ENCODE results near the gene ARID4B.

Gene ARID4B

GRCh38 chr1:235327559-235328270 is at the start of gene ARID4B:
Gene ARID4B (minus strand): TSS chr1:235328179. CDS start chr1:235326919, 1,260 bp downstream.
- peak in 1 of 2 experiments; percentile 24 for TF ChIP-seq CTCF (IDR thresholded peaks at IDR 0.05)
- no peak for DNase-seq
- H3K27me3 ChIP-seq, result no peaks in the 10 kb centered on the region
- H3K9me3 ChIP-seq, result no peaks in the 10 kb centered on the region
- H3K27ac ChIP-seq, result peak within 1 kb of the TSS; percentile 96
- H3K4me3 ChIP-seq, result peak within 1 kb of the TSS; percentile 77 to 98
- H3K4me1 ChIP-seq, result peaks cover 0 to 71% (median 58%) of the 10 kb centered on the region in 4 donors
- intact Hi-C loops (cut with DNase I; ENCODE audit: low total_unique reads), result loop anchor here (2.0 to 10.0 kb wide), 3 partner anchors 39 to 89 kb away; partner anchors contain the start of gene TBCE
- peaks cover 0 to 7% (median 0%) of the 10 kb centered on the region in 3 donors for H3K36me3 ChIP-seq

- Histone ChIP-seq H3K4me3 (no peak overlapping the region), H3K9me3 (no peaks in the 10 kb centered on the region), H3K27ac (no peak overlapping the region), H3K4me1 (no peaks in the 10 kb centered on the region), H3K36me3 (peaks cover 6 to 30% (median 26%) of the 10 kb centered on the region in 3 donors), H3K27me3 (no peaks in the 10 kb centered on the region)
- DNase-seq, result no peak
- no peak for TF ChIP-seq CTCF (IDR thresholded peaks at IDR 0.05)
- intact Hi-C loops (cut with DNase I; ENCODE audit: low total_unique reads), result no loop called here
These were observed 48.1 kb upstream of the ARID4B start for GRCh38 chr1:235375919-235376605.

DNA sequence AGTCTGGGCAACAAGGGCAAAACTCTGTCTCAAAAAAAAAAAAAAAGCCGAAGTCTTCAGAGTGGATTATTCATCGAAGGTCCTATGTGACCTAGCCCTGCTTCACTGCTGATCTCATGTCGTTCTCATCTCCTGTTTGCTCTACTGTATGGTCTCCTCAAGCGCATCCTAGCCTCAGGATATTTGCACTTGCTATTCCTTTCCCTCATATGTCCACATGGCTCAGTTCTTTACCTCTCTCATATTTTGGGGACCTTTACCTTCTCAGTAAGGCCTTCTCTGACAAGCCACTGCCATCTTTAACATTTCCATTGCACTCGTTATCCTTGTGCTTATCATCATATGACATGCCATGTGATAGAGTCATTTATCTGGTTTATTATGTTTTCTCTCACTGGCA is 41.8 kb upstream of the ARID4B start:
- no peak overlapping the region for H3K27ac ChIP-seq
- intact Hi-C loops (cut with DNase I; ENCODE audit: low total_unique reads), result no loop called here
- TF ChIP-seq CTCF (IDR thresholded peaks at IDR 0.05), result no peak
- no peak for DNase-seq
- no peaks in the 10 kb centered on the region for H3K27me3 ChIP-seq
- H3K4me3 ChIP-seq, result no peak overlapping the region
- peaks cover 0 to 10% (median 2%) of the 10 kb centered on the region in 4 donors for H3K4me1 ChIP-seq
- peaks cover 0 to 10% (median 0%) of the 10 kb centered on the region in 3 donors for H3K36me3 ChIP-seq
- H3K9me3 ChIP-seq, result no peaks in the 10 kb centered on the region

DNA sequence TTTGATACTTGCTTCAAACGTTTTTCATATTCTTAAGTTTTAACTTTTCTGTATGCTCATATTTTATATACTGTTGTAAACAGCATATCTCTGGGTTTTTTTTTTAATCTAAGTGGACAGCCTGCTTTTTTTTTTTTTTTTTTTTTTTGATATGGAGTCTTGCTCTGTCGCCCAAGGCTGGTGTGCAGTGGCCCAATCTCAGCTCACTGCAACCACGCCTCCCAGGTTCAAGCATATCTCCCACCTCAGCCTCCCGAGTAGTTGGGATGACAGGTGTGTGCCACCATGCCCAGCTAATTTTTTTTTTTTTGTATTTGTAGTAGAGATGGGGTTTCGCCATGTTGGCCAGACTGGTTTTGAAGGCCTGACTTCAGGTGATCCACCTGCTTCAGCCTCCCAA is 40.4 kb upstream of the ARID4B start:
- Histone ChIP-seq H3K36me3 (no peaks in the 10 kb centered on the region), H3K4me3 (peak overlapping the region; percentile 62 to 72), H3K27ac (no peak overlapping the region), H3K27me3 (no peaks in the 10 kb centered on the region), H3K4me1 (peaks cover 0 to 10% (median 2%) of the 10 kb centered on the region in 4 donors), H3K9me3 (no peaks in the 10 kb centered on the region)
- intact Hi-C loops (cut with DNase I; ENCODE audit: low total_unique reads), result no loop called here
- no peak for TF ChIP-seq CTCF (IDR thresholded peaks at IDR 0.05)
- DNase-seq, result no peak

DNA sequence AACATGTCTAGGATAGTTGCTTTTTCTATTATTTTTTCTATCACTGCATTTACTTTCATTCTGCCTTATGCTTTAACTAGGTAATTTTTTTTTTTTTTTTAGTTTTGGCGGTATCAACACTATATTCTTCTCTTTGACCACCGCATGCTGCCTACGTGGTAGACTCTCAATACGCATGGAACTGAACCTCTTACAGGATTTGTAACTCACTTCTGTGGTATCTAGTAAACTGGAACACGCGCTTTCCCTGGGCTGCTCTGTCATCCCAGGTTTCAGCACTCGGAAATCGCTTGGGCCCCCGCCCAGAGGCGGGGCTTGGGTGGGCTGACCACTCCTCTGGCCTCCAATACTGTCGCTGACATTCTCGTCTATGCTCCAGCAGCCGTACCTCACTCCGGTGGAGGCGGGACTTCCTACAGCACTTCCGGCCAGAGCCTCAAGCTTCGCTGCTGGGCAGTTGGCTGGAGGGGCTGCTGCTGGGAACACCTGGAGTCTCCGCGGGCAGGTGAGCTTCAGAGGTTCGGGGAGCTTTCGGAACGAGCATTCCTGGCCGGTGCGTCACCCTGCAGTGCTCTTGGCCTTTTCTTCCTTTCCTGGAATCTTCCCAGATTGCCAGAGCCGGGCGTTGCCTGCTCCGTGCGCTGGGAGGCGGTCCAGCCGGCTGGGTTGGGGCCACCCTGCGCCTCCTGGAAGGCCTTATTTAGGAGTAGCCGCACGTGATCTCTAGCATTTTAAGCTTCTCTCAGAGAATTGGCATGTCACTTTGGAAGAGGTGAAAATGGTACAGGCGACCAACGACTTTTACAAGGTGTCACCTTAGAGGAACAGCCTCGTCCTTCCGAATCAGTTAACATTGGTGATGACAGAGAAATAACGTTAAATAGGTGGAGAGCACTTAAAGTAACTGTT is 39.3 kb upstream of the ARID4B start, which contains the start of gene TBCE:
TSS of gene TBCE (plus strand) at position 428 of the 909 bp plus-strand sequence. CDS start 12,623 bp downstream, outside the sequence.
- intact Hi-C loops (cut with DNase I; ENCODE audit: low total_unique reads), result loop anchor here (2.0 kb wide), 1 partner anchor 40 kb away; no protein-coding TSS in a partner anchor
- no peaks in the 10 kb centered on the region for H3K9me3 ChIP-seq
- peak in 1 of 2 experiments; percentile 15 for TF ChIP-seq CTCF (IDR thresholded peaks at IDR 0.05)
- H3K4me3 ChIP-seq, result peak within 1 kb of the TSS; percentile 62 to 72
- peak; percentile 97 to 98 for DNase-seq
- H3K27ac ChIP-seq, result peak within 1 kb of the TSS; percentile 72 to 81
- no peaks in the 10 kb centered on the region for H3K36me3 ChIP-seq
- no peaks in the 10 kb centered on the region for H3K27me3 ChIP-seq
- H3K4me1 ChIP-seq, result peaks cover 0 to 10% (median 2%) of the 10 kb centered on the region in 4 donors
